Adipocyte (in vitro differentiated cells): ENCODE data around the gene RABGAP1L.
"Not testable (repeated sequence)": the region's sequence is repeated elsewhere in the genome, so short reads cannot be mapped to it uniquely, and the experiment has no call there.

Source experiments
- DNase-seq: peaks from one replicate; pipeline ENCODE4 v3.0.0-alpha.2; 2015; ENCODE audit warnings: low read depth
- H3K27me3 ChIP-seq: replicated peaks from 2 replicates; pipeline ENCODE4 v1.7.0; 2013; ENCODE audit warnings: mild to moderate bottlenecking, low read length, moderate library complexity; ENCODE audit not compliant: control insufficient read depth, insufficient read depth
- H3K36me3 ChIP-seq: 2 replicates; pipeline ENCODE4 v1.7.0; 2013; ENCODE audit warnings: low read length, mild to moderate bottlenecking, moderate library complexity; ENCODE audit not compliant: control insufficient read depth, insufficient read depth, severe bottlenecking
- H3K4me1 ChIP-seq: 2 replicates; pipeline ENCODE4 v1.7.0; 2013; ENCODE audit warnings: mild to moderate bottlenecking, low read length, moderate library complexity; ENCODE audit not compliant: control insufficient read depth, insufficient read depth
- H3K4me3 ChIP-seq: 2 replicates; pipeline ENCODE4 v1.7.0; 2013; ENCODE audit warnings: mild to moderate bottlenecking, low read length, moderate library complexity
- H3K9ac ChIP-seq: 2 replicates; pipeline ENCODE4 v1.7.0; 2013; ENCODE audit warnings: mild to moderate bottlenecking, low read length, moderate library complexity
- H3K9me3 ChIP-seq: 2 replicates; pipeline ENCODE4 v1.7.0; 2013; ENCODE audit warnings: mild to moderate bottlenecking, low read length, moderate library complexity; ENCODE audit not compliant: control insufficient read depth

RABGAP1L gene

DNA sequence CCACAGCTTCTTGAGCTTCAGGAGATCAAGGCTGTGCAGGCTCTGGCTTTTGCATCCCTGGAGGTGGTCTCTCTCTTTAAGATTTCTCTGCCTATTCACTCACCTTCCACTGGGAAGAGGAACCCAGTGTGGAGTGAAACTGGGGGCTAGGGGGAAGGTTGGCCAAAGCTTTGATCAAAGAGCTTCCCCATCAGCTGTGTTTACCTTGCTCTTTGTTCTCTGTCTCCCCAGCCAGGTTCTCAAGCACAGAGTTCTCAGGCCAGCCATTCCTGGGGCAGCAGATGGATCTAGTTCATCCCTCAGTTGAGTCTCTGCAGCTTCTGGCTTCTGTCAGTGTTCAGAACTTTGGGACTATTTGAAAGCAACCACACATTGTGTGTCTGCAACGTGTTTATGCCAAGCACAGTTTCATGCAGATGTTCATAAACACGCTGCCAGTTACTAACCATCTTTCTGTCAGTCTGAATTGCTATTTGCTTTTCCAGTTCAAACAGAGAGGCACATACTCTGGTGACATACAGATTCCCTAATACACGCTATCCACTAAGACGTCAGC is 881.1 kb downstream of the RABGAP1L start:
- Histone ChIP-seq H3K9ac (no peak overlapping the region), H3K36me3 (no peaks in the 10 kb centered on the region), H3K4me3 (no peak overlapping the region), H3K27me3 (no peaks in the 10 kb centered on the region), H3K9me3 (no peaks in the 10 kb centered on the region), H3K4me1 (no peaks in the 10 kb centered on the region)
- no peak for DNase-seq

GRCh38 chr1:175042650-175043049 is 883.3 kb downstream of the RABGAP1L start:
- H3K9ac ChIP-seq, result no peak overlapping the region
- no peaks in the 10 kb centered on the region for H3K4me1 ChIP-seq
- no peak for DNase-seq
- no peaks in the 10 kb centered on the region for H3K27me3 ChIP-seq
- H3K36me3 ChIP-seq, result no peaks in the 10 kb centered on the region
- no peak overlapping the region for H3K4me3 ChIP-seq
- H3K9me3 ChIP-seq, result no peaks in the 10 kb centered on the region

DNA sequence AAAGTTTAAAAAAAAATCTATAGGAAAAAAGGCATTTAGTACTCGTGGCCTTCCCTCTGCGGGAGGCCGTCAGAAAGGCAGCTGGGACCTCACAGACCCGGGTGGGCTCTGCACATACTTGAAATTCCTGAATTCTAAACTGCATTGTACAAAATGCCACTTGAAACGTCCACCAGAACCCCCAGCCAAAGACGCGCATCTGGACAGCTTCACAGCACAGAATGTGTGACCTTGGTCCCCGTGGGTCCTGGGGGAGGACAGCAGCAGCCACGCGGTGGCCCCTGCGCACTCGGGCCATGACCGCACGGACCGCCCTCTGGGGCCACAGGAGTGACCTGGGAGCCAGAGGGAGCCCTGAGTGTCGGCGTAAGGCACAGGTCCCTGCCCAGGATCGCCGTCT is 884.5 kb downstream of the RABGAP1L start:
- no peak overlapping the region for H3K4me3 ChIP-seq
- no peaks in the 10 kb centered on the region for H3K36me3 ChIP-seq
- no peaks in the 10 kb centered on the region for H3K9me3 ChIP-seq
- no peaks in the 10 kb centered on the region for H3K27me3 ChIP-seq
- no peak overlapping the region for H3K9ac ChIP-seq
- no peaks in the 10 kb centered on the region for H3K4me1 ChIP-seq
- no peak for DNase-seq

GRCh38 chr1:175044591-175044990 is 885.3 kb downstream of the RABGAP1L start:
- not testable (repeated sequence) for H3K36me3 ChIP-seq, H3K27me3 ChIP-seq, DNase-seq, H3K4me3 ChIP-seq, H3K4me1 ChIP-seq, H3K9me3 ChIP-seq, H3K9ac ChIP-seq
